ENCODE measurements around the gene AMDHD2. TPM values are rescaled to one million over a fixed set of nuclear protein-coding genes. Genes with fewer than 3 reads are reported as not detected.

Gene AMDHD2
- total RNA-seq, 4 donors from 2014 or later, result 20.0 to 33.2 (median 26.4) TPM

GRCh38 chr16:2527071-2527783 is 7.1 kb downstream of the AMDHD2 start:
- Histone ChIP-seq H3K4me1 (peaks cover 8 to 16% (median 13%) of the 10 kb centered on the region in 4 donors), H3K27me3 (no peaks in the 10 kb centered on the region), H3K9me3 (no peaks in the 10 kb centered on the region), H3K4me3 (no peak overlapping the region), H3K36me3 (peaks cover 14 to 78% (median 75%) of the 10 kb centered on the region in 4 donors), H3K27ac (replicated peaks in 1 of 4) (no peak overlapping the region)
- WGBS, result 83% methylated on average over 7 of the region's 12 CpGs
- intact Hi-C loops (cut with DNase I), result no loop called here
- no peak for DNase-seq (ENCODE audit: extremely low spot score)
- TF ChIP-seq CTCF (IDR thresholded peaks at IDR 0.05) (no peak), EP300 (IDR thresholded peaks at IDR 0.05) (no peak), POLR2A (IDR thresholded peaks at IDR 0.05; ENCODE audit: low read depth) (no peak), POLR2AphosphoS5 (IDR thresholded peaks at IDR 0.05) (no peak)

DNA sequence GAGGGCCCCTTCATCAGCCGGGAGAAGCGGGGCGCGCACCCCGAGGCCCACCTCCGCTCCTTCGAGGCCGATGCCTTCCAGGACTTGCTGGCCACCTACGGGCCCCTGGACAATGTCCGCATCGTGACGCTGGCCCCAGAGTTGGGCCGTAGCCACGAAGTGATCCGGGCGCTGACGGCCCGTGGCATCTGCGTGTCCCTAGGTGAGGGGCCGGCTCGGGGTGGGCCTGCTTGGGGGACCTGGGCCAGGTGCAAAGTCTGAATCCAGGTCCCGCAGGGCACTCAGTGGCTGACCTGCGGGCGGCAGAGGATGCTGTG is 7.6 kb downstream of the AMDHD2 start:
- H3K9me3 ChIP-seq, result no peaks in the 10 kb centered on the region
- DNase-seq (ENCODE audit: extremely low spot score), result no peak
- no peak for TF ChIP-seq POLR2AphosphoS5 (IDR thresholded peaks at IDR 0.05)
- no peak for TF ChIP-seq EP300 (IDR thresholded peaks at IDR 0.05)
- TF ChIP-seq POLR2A (IDR thresholded peaks at IDR 0.05; ENCODE audit: low read depth), result no peak
- no peak for TF ChIP-seq CTCF (IDR thresholded peaks at IDR 0.05)
- H3K4me1 ChIP-seq, result peaks cover 8 to 22% (median 14%) of the 10 kb centered on the region in 4 donors
- 93% methylated on average over 22 of the region's 24 CpGs for WGBS
- no peak overlapping the region for H3K4me3 ChIP-seq
- H3K27me3 ChIP-seq, result no peaks in the 10 kb centered on the region
- peaks cover 14 to 75% (median 72%) of the 10 kb centered on the region in 4 donors for H3K36me3 ChIP-seq
- intact Hi-C loops (cut with DNase I), result no loop called here
- no peak overlapping the region for H3K27ac ChIP-seq (replicated peaks in 1 of 4)

DNA sequence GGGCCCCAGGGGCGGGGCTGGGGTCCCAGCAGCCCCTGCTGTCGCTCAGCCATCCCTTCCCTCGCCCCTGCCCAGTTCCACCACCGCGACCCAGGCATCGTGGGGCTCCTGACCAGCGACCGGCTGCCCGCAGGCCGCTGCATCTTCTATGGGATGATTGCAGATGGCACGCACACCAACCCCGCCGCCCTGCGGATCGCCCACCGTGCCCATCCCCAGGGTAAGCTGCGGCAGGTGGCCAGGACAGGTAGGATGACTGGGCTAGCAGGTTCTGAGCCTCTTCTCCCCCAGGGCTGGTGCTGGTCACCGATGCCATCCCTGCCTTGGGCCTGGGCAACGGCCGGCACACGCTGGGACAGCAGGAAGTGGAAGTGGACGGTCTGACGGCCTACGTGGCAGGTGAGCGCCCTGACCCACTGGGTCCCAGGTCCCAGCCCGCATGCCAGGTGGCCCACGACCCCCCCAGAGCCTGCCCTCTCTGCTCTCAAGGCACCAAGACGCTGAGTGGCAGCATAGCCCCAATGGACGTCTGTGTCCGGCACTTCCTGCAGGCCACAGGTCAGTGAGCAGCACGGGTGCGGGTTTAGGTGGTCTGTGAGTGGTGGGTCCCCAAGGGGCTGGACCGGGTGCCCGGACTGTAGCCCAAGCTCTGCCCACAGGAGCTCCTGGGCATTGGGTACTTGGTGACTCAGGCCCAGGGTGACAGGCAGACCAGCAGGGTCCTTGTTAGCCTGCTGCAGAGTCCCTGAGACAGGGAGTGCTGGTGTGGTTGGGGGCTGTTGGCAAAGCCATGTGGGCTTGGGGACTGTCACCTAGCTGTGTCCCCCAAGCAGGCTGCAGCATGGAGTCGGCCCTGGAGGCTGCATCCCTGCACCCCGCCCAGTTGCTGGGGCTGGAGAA is 8.2 kb downstream of the AMDHD2 start:
- Histone ChIP-seq H3K27ac (replicated peaks in 1 of 4) (no peak overlapping the region), H3K9me3 (no peaks in the 10 kb centered on the region), H3K4me1 (peaks cover 8 to 28% (median 20%) of the 10 kb centered on the region in 4 donors), H3K36me3 (peaks cover 14 to 69% (median 65%) of the 10 kb centered on the region in 4 donors), H3K4me3 (no peak overlapping the region), H3K27me3 (no peaks in the 10 kb centered on the region)
- no peak for TF ChIP-seq EP300 (IDR thresholded peaks at IDR 0.05)
- TF ChIP-seq POLR2AphosphoS5 (IDR thresholded peaks at IDR 0.05), result no peak
- no peak for TF ChIP-seq CTCF (IDR thresholded peaks at IDR 0.05)
- no peak for TF ChIP-seq POLR2A (IDR thresholded peaks at IDR 0.05; ENCODE audit: low read depth)
- no peak for DNase-seq (ENCODE audit: extremely low spot score)
- WGBS, result 93% methylated on average over 18 of the region's 36 CpGs
- intact Hi-C loops (cut with DNase I), result no loop called here

DNA sequence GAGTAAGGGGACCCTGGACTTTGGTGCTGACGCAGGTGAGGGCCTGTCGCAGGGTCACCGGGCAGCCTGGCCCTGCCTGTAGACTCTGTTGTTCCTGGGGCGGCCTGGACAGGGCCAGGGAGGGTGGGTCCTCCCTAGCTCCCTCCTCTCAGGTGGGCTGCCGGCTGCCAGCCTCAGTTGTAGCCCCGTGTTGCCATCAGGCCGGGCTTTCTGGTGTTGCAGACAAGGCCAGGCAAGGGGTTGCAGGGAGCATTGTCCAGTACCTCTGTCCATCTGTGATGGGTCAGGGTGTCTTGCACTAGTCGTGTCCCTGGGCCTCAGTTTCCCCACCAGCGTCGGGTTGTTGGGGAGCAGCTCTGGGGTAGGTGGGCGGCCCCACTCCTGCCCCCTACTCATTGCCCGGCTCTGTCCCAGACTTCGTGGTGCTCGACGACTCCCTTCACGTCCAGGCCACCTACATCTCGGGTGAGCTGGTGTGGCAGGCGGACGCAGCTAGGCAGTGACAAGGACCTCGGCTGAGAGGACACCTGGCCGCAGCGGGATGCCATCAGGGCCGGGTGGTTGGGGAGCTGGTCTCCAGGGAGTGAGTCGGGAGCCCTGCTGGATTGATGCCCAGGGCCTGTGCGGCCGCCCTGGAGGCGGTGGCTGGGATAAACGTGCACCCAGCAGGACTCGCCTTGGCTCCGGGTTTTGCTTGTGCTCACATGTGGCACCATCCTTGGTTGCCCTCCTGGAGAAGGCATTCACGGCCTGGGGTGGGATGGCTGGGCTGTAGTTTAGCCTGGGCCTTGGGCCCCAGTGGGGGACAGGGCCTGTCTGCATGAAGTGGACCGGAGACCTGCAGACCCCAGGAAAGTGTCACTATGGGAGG is 9.1 kb downstream of the AMDHD2 start:
- Histone ChIP-seq H3K27me3 (no peaks in the 10 kb centered on the region), H3K36me3 (peaks cover 14 to 60% (median 56%) of the 10 kb centered on the region in 4 donors), H3K27ac (replicated peaks in 1 of 4) (no peak overlapping the region), H3K4me3 (no peak overlapping the region), H3K9me3 (no peaks in the 10 kb centered on the region), H3K4me1 (peaks cover 8 to 32% (median 21%) of the 10 kb centered on the region in 4 donors)
- 90% methylated on average over 17 of the region's 32 CpGs for WGBS
- no peak for DNase-seq (ENCODE audit: extremely low spot score)
- intact Hi-C loops (cut with DNase I), result no loop called here
- no peak for TF ChIP-seq EP300 (IDR thresholded peaks at IDR 0.05)
- no peak for TF ChIP-seq CTCF (IDR thresholded peaks at IDR 0.05)
